AG08396 (cell line): ENCODE data around the gene AQP12A.

ENCODE experiments used
- DNase-seq: peaks from one replicate; pipeline ENCODE4 v3.0.0; 2012; ENCODE audit warnings: low spot score, mixed read lengths

AQP12A gene

GRCh38 chr2:240707043-240707756 lies 15.5 kb downstream of the AQP12A start:
- no peak for DNase-seq

DNA sequence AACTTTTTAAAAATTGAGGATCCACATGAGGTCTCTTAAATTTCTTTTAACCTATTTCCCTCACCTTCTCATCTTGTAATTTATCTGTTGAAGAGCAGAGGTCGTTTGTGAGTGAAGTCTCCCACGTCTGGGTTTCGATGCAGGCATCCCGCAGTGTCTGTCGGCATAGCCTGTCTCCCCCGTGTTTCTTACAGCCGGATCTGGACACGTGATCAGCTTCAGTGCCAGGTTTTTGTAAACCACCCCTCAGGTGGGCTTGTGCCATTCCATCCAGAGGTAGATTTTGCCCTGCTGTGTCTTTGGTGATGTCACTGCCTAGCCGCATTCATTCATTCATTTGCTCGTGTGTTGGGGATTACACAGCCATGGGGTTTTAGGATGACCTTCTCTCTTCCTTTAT lies 16.2 kb downstream of the AQP12A start:
- DNase-seq, result no peak

DNA sequence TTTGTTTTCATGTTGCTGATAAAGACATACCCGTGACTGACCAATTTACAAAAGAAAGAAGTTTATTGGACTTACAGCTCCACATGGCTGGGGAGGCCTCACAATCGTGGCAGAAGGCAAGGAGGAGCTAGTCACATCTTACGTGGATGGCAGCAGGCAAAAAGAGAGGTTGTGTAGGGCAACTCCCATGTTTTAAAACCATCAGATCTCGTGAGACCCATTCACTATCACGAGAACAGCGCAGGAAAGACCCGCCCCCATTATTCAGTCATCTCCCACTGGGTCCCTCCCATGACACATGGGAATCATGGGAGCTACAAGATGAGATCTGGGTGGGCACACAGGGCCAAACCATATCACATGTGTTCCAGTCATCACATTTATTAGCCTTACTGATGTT lies 16.8 kb downstream of the AQP12A start:
- no peak for DNase-seq

DNA sequence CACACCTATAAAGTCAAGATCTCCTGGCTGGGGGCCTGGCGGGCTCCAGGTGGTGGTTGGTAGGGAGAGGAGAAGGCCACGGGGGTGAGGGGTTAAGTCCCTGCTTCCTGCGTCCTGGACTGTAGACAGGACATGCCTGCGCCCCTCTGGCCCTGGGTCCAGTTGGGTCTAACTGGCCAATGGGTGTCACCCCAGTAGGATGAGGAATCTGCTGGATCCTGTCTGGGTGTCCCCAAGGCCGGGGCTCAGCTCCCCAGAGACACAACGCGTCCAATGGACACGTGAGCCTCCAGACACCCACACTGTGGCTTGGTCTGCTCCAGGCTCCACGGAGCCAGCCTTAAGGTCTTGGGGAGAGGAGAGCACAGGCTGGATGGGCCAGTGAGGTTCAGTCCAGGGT lies 19.6 kb downstream of the AQP12A start:
- no peak for DNase-seq

GRCh38 chr2:240711701-240712100 lies 20.0 kb downstream of the AQP12A start:
- DNase-seq, result no peak

DNA sequence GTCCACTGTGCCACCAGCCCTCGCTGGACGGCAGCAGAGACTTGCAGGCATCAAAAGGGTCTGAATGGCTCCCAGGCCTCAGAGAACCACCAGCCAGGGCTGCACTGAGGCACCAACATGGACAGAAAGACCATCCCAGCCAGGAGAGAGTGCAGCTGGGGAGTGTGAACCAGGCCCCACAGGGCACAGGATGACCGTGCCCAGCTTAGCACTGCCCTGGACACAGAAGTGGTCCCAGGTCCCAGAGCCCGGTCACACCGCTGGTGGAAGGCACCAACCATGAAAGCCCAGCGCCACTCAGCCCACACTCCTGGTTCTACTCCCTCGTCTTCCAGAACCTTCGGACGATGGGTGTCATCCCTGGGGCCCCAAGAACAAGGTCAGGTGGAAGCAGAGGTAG lies 20.5 kb downstream of the AQP12A start:
- DNase-seq, result no peak

DNA sequence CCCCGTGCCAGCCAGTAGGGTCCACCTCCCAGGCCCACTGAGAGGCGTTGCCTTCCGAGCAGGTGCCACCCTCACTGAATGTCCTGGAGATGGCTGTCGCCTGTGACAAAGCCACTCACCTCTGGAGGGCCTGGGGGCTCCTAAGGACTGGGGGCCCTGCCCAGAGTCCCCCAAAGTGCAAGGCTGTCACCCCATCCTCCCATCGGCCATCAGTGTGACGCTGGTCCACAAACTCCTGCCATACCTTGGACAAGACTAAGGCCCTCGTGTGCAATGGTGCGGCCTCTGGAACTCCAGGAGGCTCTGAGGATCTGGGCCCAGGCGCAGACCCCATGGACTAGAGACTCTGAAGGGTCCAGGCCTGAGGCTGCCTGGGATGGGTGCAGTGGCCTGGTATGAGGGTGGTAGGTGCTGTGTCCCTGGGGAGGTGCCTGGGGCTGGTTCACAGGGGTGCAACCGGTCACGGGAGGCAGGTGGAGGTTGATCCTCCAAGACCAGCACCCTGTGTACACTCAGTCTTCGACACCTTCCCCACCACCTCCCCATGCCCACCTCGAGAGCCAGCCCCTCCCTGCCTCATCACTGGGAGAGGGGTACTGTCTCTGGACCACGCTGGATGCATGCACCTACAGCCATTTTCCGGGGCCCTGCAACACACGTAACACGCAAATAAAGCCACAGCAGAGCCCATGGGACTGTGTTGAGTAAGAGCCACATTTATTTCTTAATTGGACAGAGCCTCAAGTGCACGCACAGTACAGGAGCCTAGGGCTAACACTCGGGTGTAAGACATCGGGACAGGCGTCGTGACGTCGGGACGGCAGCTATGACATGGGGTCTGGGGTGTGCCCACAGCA lies 21.6 kb downstream of the AQP12A start:
- DNase-seq, result no peak

DNA sequence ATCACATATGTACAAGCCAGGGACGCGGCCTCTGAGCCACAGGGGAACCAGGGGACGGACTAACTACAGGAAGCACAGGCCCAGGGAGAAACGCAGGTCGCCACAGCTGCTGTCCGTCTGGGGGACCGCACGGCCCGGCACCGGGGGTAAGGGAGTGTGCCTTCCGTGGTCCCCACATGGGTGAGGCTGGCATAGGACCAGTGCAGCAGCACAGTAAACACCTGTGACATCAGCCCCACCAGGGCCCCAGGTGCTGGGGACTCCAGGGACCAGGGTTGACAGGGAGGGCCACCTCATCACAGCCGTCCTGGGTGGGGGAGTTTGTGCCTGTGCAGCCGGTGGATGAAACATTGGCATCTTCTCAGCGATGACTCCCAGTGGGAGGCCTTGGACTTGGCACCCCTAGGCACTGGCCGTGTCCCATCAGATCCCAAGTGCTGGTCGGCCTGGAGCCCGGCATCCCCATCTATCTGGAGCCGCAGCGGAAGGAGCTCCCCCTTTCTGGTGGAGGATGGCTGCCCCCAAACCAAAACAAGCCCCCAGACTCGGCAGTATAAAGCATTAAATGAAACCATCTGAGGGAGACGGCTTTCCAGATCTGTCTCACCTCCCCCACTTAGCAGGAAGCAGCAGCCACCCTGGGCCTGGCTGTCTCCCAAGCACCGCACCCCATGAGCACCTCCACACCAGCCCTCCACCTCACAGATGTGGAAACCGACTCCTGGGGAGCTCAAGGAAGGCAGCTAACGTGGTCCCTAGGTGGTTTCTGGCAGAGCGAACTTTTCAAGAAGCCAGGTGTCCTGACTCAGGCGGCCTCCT lies 22.5 kb downstream of the AQP12A start:
- no peak for DNase-seq

DNA sequence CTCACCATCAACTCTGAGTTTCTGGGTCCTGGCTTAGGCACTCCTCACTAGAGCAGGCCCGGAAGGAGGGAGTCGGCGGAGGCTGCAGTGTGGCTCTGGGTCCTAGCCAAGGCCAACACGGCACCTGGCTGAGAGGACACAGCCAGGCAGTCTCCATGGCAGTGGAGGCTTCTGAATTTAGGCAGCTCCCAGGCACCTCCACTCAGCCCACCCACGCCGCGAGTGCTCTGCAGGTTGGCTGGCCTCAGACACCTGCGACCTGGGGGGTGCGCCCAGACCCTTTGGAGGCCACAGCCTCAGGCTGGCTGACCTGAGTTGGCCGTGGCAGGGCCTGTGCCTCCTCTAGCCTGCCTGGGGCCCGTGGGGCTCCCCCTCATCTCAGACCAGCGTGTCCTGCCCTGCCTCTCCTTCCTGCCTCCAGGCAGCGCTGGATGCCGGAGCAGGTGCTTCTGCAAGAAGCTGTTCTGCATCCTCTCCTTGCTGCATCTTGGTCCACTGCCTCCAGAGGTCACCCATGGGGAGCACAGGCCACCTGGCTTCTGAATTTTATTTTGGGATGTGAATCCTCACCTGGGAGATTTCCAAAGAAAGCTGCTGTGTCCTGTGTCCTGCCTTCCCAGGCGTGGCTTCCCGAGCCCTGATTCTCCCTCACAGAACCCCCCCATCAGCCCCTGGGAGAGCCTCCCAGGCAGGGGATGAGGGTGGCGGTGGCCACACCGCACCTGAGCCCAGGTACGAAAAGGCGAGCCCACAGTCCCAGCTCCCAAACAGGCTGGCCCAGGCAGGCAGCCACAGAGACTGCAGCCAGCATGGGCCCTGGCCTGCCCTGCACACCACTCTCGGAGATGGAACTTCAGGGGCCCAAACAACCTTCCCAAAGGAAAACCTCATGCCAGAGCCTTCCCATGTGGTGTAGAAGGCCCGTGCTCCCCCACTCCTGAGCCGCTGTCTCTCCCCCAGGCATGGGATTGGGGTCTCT lies 23.4 kb downstream of the AQP12A start:
- no peak for DNase-seq

DNA sequence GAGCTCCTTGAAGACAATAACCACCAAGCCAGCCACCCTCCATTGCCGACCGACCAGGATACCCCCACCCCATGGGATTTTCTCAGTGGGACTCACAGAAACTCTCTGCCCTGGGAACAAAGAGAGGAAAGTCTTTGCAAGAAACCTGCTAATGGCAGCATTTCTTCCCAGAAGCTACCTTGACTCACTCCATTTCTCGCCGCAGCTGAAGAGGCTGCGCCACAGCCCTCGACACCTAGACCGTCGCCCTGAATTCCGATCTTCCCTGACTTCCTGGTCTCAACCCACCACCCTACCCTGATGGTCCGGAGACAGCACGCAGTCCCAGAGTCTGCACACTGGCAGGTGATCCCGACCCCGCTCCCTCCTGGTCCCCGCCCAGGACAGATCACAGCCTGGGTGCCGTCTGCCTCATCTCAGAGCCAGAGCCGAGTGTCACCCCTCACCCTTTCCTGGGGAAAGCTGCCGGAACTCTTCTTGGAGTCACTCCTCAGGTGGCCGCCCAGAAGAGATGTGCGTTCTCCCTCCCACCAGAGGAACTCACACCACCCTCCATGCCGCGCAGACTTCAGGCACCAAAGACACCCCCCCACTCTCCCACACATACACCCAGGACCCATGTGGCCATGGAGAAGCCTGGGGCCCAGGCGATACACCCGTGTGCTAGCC lies 24.6 kb downstream of the AQP12A start:
- no peak for DNase-seq

GRCh38 chr2:240717181-240717641 lies 25.5 kb downstream of the AQP12A start:
- no peak for DNase-seq

GRCh38 chr2:240717681-240718581 lies 26.3 kb downstream of the AQP12A start:
- no peak for DNase-seq

GRCh38 chr2:240718896-240719490 lies 27.3 kb downstream of the AQP12A start:
- no peak for DNase-seq

DNA sequence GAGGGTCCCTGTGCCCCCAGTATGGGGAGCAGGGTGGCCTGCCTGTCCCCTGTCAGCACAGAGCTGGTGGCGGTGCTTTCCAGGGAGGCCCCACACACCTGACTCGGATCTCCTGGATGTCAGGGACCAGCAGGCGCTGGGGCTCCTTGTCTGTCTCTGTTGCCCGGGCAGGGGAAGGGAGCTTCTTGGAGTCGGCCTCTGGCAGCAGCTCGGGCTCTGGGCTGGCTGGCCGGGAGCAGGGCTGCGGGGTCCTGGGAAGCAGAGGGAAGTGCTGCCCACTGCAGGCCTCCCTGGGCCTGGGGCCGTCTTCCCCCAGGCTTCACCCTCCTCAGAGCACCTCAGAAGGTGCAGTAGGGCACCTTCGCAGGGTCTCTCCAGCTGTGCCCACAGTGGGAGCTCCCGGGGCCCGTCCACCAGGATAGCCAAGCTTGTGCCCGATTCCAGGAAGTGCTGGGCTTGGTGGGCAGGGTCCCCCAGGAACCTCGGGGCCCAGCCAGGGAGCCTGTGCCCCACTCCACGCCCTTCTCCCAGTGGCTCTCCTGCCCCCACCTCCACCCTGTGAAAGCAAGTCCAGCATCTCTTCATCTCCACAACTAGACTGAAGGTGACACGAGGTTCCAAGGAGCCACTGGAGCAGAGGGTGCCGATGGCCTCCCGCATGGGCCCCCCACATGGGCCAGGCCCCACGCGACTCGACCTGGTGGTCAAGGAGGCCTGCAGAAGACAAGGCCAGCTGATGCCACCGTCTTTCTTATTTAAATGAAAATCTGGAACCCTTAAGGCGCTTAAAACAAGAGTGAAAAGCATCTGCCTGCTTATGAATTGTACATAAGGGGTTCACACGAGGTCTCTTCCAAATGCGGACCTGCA lies 28.2 kb downstream of the AQP12A start:
- DNase-seq, result no peak

DNA sequence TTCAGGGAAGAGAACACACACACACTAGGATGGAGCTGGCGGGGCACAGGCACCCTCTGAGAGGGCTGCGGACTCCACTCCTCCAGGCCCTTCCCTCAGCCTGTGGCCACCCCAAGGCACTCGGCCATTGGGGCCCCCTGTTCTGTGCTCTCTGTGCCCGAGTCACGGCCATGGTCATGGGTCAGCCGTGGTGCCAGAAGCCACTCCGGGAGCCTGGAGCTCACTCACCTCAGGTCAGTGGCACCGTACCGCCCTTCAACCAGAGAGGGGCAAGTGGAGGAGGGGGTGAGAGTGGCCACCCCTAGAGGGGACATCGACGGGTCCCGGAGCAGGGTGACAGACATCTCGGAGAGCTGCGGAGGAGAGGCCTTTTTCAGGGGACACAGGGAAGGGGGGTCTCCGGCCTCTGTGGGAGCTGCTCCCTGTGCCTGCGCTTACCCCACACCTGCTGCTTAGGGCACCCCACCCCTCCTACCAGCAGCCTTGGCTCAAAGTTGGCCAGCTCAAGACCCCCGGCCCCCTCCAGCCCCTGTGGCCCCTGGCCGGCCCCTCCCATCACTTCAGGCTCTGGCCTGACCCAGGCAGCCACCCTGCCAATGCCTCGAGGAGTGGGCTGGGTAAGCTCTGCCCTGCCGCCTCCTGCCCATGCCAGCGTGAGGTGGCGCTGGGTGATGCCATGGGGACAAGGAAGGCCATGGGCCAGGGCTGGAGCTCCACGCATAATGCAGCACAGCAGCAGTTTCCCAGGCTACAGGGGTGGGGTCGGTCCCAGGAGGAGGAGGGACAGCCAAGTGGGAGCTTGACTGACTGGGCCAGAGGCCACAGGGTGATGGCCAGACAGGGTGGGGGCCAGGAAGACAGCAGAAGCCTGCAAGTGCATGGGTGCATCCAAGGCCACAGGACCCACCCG lies 29.3 kb downstream of the AQP12A start:
- DNase-seq, result no peak

DNA sequence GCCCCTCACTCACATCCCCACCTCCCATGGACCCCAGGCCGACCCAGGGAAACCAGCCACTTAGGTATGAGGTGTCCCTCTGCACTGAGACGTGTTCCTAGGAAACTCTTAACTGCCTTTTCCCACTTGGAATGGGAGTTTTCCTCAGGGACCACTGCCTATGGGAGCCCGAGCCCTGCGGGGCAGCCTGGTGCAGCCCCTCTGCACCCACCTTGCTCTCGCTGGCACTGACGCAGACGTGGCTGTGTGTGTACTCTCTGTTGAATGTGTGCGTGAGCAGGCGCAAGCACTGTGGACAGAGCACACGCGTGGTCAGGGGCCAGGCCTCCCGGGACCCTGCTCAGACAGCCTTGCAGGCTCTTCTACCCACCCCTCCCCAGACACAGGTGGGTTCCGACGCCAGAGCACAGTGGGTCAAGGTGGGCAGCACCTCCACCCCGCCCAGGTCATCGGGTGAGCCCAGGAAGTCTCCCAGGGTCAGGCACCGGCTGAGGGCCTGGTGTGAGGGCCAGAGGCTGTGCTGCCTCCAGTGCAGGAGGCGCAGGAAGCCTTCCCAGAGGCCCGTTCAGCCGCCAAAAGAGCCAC lies 30.0 kb downstream of the AQP12A start:
- no peak for DNase-seq

DNA sequence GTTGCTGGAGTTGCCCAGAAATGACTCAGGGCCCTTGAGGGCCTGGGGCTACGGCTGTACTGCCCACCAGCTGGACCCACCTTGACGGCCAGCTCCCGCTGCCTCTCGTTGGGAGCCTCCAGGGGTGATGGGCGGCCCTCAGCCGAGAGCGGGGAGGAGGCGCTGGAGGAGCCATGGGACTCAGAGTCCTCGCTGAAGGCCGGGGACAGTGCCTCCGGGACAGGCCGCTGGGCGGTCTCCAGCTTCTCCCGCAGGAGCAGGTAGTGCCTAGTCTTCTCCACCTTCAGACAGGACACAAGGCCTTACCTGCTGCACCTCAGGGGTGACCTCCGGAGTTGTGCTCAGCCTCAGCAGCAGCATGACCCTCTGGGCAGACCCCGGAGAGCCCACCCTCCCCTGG lies 30.7 kb downstream of the AQP12A start:
- DNase-seq, result no peak
